HG03095 (cell line): ENCODE measurements around the gene OR10R2.

ENCODE experiments used
- ATAC-seq: cut with Tn5 transposase; IDR thresholded peaks from one replicate; pipeline ENCODE4 v1.9.1; 2021; ENCODE audit warnings: moderate library complexity; ENCODE audit not compliant: unreplicated experiment

The OR10R2 gene

GRCh38 chr1:158527190-158527815 lies 55.3 kb downstream of the OR10R2 start:
- no peak for ATAC-seq
